ENCODE results near the gene KDM5B. TPM values are rescaled to one million over a fixed set of nuclear protein-coding genes. Genes with fewer than 3 reads are reported as not detected.

The KDM5B gene
- total RNA-seq, 2 donors from 2014 or later = 48.2 to 110 TPM

GRCh38 chr1:202811296-202812175 is 3.3 kb upstream of the KDM5B start:
- H3K27ac ChIP-seq = peak overlapping the region; percentile 84 to 89
- TF ChIP-seq POLR2AphosphoS5 (IDR thresholded peaks at IDR 0.05) (no peak), CTCF (IDR thresholded peaks at IDR 0.05) (no peak), POLR2A (IDR thresholded peaks at IDR 0.05) (no peak)
- DNase-seq (ENCODE audit: low spot score) = no peak
- H3K4me3 ChIP-seq = peak overlapping the region; percentile 50 to 62
- H3K27me3 ChIP-seq (replicated peaks; ENCODE audit: insufficient read depth) = no peaks in the 10 kb centered on the region
- WGBS = 7% methylated on average over 42 of the region's 43 CpGs
- intact Hi-C loops (cut with DNase I) = loop anchor here (5.0 kb wide), 2 partner anchors 51 to 76 kb away; partner anchors contain the start of gene RABIF
- no peaks in the 10 kb centered on the region for H3K9me3 ChIP-seq
- H3K4me1 ChIP-seq (replicated peaks) = no peaks in the 10 kb centered on the region
- no peaks in the 10 kb centered on the region for H3K36me3 ChIP-seq

GRCh38 chr1:202810615-202811295 is 2.5 kb upstream of the KDM5B start, which contains the start of gene PCAT6:
Gene PCAT6 (plus strand): TSS chr1:202810954.
- TF ChIP-seq POLR2A (IDR thresholded peaks at IDR 0.05) (peak; percentile 95), POLR2AphosphoS5 (IDR thresholded peaks at IDR 0.05) (peak; percentile 99), CTCF (IDR thresholded peaks at IDR 0.05) (peak in 1 of 4 experiments; percentile 30)
- under 1% methylated on average over 49 of the region's 53 CpGs for WGBS
- Histone ChIP-seq H3K4me1 (replicated peaks) (no peaks in the 10 kb centered on the region), H3K27me3 (replicated peaks; ENCODE audit: insufficient read depth) (no peaks in the 10 kb centered on the region), H3K27ac (peak within 1 kb of the TSS; percentile 84 to 89), H3K36me3 (no peaks in the 10 kb centered on the region), H3K9me3 (no peaks in the 10 kb centered on the region), H3K4me3 (peak within 1 kb of the TSS; percentile 50 to 62)
- intact Hi-C loops (cut with DNase I) = loop anchor here (5.0 kb wide), 2 partner anchors 52 to 77 kb away; partner anchors contain the start of gene RABIF
- DNase-seq (ENCODE audit: low spot score) = peak; percentile 96

- peak; percentile 7 for DNase-seq (ENCODE audit: low spot score)
- H3K4me3 ChIP-seq = peak overlapping the region; percentile 50 to 62
- no peaks in the 10 kb centered on the region for H3K27me3 ChIP-seq (replicated peaks; ENCODE audit: insufficient read depth)
- TF ChIP-seq POLR2A (IDR thresholded peaks at IDR 0.05) (no peak), POLR2AphosphoS5 (IDR thresholded peaks at IDR 0.05) (no peak), CTCF (IDR thresholded peaks at IDR 0.05) (no peak)
- WGBS = 12% methylated on average over 13 of the region's 13 CpGs
- H3K27ac ChIP-seq = peak overlapping the region; percentile 84 to 89
- no peaks in the 10 kb centered on the region for H3K9me3 ChIP-seq
- intact Hi-C loops (cut with DNase I) = loop anchor here (5.0 kb wide), 2 partner anchors 52 to 77 kb away; partner anchors contain the start of gene RABIF
- H3K36me3 ChIP-seq = no peaks in the 10 kb centered on the region
- H3K4me1 ChIP-seq (replicated peaks) = no peaks in the 10 kb centered on the region
Observed at GRCh38 chr1:202810193-202810614, 2.0 kb upstream of the KDM5B start.

- H3K4me3 ChIP-seq = no peak overlapping the region
- no peaks in the 10 kb centered on the region for H3K4me1 ChIP-seq (replicated peaks)
- TF ChIP-seq CTCF (IDR thresholded peaks at IDR 0.05) (no peak), POLR2A (IDR thresholded peaks at IDR 0.05) (no peak), POLR2AphosphoS5 (IDR thresholded peaks at IDR 0.05) (no peak)
- 68% methylated on average over 15 of the region's 15 CpGs for WGBS
- intact Hi-C loops (cut with DNase I) = loop anchor here (5.0 kb wide), 2 partner anchors 53 to 78 kb away; partner anchors contain the start of gene RABIF
- peak overlapping the region; percentile 84 to 89 for H3K27ac ChIP-seq
- H3K36me3 ChIP-seq = no peaks in the 10 kb centered on the region
- H3K9me3 ChIP-seq = no peaks in the 10 kb centered on the region
- no peak for DNase-seq (ENCODE audit: low spot score)
- H3K27me3 ChIP-seq (replicated peaks; ENCODE audit: insufficient read depth) = no peaks in the 10 kb centered on the region
Observed at GRCh38 chr1:202809597-202810159, 1.5 kb upstream of the KDM5B start.

Data from prostate gland (tissue), 2 donors.